HL-60 (cell line): ENCODE measurements around the gene FCRL6.
A peak's percentile ranks its signal among the peaks of the same experiment; 100 is the strongest.

ENCODE experiments used
- POLR2AphosphoS5 ChIP-seq: IDR thresholded peaks from 2 replicates; pipeline ENCODE4 v1.6.1; 2012; ENCODE audit warnings: low read depth
- REST ChIP-seq: IDR thresholded peaks from 2 replicates; pipeline ENCODE4 v1.6.1; 2012; ENCODE audit warnings: low read depth; ENCODE audit not compliant: insufficient replicate concordance
- SPI1 ChIP-seq: IDR thresholded peaks from 2 replicates; pipeline ENCODE4 v1.6.1; 2012; ENCODE audit warnings: low read depth, mild to moderate bottlenecking, borderline replicate concordance
- TF ChIP-seq, protein P1 (sequence below): IDR thresholded peaks from one replicate; pipeline ENCODE4 v1.5.1; 2011; ENCODE audit warnings: low read length, control low read depth, inconsistent platforms; ENCODE audit not compliant: insufficient read depth

GRCh38 chr1:159829273-159829634 lies 27.1 kb downstream of the FCRL6 start:
- TF ChIP-seq, protein P1, sequence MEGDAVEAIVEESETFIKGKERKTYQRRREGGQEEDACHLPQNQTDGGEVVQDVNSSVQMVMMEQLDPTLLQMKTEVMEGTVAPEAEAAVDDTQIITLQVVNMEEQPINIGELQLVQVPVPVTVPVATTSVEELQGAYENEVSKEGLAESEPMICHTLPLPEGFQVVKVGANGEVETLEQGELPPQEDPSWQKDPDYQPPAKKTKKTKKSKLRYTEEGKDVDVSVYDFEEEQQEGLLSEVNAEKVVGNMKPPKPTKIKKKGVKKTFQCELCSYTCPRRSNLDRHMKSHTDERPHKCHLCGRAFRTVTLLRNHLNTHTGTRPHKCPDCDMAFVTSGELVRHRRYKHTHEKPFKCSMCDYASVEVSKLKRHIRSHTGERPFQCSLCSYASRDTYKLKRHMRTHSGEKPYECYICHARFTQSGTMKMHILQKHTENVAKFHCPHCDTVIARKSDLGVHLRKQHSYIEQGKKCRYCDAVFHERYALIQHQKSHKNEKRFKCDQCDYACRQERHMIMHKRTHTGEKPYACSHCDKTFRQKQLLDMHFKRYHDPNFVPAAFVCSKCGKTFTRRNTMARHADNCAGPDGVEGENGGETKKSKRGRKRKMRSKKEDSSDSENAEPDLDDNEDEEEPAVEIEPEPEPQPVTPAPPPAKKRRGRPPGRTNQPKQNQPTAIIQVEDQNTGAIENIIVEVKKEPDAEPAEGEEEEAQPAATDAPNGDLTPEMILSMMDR = peak; percentile 47
- TF ChIP-seq REST (no peak), POLR2AphosphoS5 (no peak), SPI1 (peak; percentile 69)
